ENCODE data around the gene DPH2.

DNA sequence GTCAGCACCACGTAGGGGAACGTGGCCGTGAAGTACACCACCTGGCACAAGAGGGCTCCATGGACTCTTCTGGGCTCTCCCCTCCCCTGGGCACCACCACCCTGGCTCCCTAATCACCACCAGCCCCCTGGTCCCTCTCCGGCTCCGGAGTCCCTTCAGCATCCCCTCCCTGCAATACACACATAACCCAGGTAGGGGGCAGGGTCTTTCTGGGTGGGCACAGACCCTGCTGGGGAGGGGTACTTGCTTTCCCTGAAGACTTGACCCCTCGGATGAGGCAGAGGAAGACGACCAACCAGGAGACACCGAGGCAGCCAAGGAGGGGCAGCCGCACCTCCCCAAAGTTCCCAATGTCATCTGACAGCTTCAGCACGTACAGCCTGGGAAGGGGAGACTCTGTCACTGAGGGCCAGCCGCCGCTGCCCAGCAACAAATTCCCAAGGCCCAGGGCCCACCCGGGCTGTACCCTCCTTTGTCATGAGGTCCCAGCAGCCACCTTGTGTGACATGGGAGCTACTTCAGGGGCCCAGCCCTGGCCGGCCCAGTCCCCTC is 32.9 kb downstream of the DPH2 start:
- TF ChIP-seq, protein P1, sequence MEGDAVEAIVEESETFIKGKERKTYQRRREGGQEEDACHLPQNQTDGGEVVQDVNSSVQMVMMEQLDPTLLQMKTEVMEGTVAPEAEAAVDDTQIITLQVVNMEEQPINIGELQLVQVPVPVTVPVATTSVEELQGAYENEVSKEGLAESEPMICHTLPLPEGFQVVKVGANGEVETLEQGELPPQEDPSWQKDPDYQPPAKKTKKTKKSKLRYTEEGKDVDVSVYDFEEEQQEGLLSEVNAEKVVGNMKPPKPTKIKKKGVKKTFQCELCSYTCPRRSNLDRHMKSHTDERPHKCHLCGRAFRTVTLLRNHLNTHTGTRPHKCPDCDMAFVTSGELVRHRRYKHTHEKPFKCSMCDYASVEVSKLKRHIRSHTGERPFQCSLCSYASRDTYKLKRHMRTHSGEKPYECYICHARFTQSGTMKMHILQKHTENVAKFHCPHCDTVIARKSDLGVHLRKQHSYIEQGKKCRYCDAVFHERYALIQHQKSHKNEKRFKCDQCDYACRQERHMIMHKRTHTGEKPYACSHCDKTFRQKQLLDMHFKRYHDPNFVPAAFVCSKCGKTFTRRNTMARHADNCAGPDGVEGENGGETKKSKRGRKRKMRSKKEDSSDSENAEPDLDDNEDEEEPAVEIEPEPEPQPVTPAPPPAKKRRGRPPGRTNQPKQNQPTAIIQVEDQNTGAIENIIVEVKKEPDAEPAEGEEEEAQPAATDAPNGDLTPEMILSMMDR (conservative IDR thresholded peaks at IDR 0.05) = no peak; the same call in 1 of the 2 replicates
- no peak for TF ChIP-seq ZFX (IDR thresholded peaks at IDR 0.05)
